Measurements from ENCODE around the gene ELF5.

DNA sequence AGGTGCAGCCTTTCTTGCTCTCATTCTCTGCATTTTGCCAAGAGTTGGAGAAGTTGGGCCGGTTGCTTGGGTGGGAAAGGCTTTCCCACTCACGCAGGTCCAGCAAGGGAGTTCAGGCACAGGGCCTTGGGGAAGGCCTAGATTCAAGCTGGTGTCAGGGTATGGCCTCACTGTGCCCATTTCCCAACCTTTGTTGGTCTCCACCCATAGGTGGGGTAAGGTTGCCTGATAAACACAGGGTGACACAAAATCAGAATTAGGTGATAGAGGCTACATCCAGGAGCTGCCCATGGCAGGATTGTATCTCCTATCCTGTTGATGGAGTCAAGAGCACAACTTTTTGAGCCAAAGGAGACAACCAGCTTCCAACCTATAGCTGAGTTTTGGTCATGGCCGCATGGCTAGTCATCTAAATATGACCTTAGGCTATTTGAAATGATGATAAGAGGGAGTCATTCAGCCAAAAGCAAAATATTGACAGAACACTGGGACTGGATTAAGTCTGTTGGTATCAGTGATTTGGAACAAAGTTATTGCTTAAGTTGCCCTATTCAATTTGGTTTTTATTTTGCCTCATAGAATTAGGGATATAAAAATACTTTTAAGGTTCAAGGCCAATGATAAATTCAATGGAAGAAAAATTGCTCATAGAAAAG lies 54.0 kb downstream of the ELF5 start:
- TF ChIP-seq, protein P1, sequence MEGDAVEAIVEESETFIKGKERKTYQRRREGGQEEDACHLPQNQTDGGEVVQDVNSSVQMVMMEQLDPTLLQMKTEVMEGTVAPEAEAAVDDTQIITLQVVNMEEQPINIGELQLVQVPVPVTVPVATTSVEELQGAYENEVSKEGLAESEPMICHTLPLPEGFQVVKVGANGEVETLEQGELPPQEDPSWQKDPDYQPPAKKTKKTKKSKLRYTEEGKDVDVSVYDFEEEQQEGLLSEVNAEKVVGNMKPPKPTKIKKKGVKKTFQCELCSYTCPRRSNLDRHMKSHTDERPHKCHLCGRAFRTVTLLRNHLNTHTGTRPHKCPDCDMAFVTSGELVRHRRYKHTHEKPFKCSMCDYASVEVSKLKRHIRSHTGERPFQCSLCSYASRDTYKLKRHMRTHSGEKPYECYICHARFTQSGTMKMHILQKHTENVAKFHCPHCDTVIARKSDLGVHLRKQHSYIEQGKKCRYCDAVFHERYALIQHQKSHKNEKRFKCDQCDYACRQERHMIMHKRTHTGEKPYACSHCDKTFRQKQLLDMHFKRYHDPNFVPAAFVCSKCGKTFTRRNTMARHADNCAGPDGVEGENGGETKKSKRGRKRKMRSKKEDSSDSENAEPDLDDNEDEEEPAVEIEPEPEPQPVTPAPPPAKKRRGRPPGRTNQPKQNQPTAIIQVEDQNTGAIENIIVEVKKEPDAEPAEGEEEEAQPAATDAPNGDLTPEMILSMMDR (IDR thresholded peaks at IDR 0.05; ENCODE audit: insufficient read depth, low read length, poor library complexity, severe bottlenecking), result no peak
- no peak for TF ChIP-seq EZH2phosphoT487 (conservative IDR thresholded peaks at IDR 0.05; ENCODE audit: low read length)
